Dendritic cell treated with granulocyte-macrophage colony-stimulating factor and Interleukin-4, amounts not matched to agents 40 ng/mL and 50 ng/mL, for 4 days (primary cell): ENCODE data around the gene METTL9.
"Not testable (repeated sequence)": the region's sequence is repeated elsewhere in the genome, so short reads cannot be mapped to it uniquely, and the experiment has no call there.

Source experiments
- H3K27ac Mint-ChIP-seq: one replicate; pipeline ENCODE4 v1.8.0; 2022; ENCODE audit warnings: mild to moderate bottlenecking, mixed read lengths
- H3K27me3 Mint-ChIP-seq: one replicate; pipeline ENCODE4 v1.8.0; 2022; ENCODE audit warnings: mild to moderate bottlenecking, mixed read lengths
- H3K36me3 Mint-ChIP-seq: one replicate; pipeline ENCODE4 v1.8.0; 2022; ENCODE audit warnings: low read depth, mixed read lengths
- H3K4me1 Mint-ChIP-seq: one replicate; pipeline ENCODE4 v1.8.0; 2022; ENCODE audit warnings: low read depth, mixed read lengths
- H3K4me3 Mint-ChIP-seq: one replicate; pipeline ENCODE4 v1.8.0; 2022; ENCODE audit warnings: mild to moderate bottlenecking, moderate library complexity, mixed read lengths
- H3K9me3 Mint-ChIP-seq: one replicate; pipeline ENCODE4 v1.8.0; 2022; ENCODE audit warnings: mixed read lengths
- intact Hi-C: fragments of 100-400 bp; cut with micrococcal nuclease; formaldehyde crosslinking; loops from one replicate; pipeline ENCODE4 v1.15.0; 2022

Gene METTL9

DNA sequence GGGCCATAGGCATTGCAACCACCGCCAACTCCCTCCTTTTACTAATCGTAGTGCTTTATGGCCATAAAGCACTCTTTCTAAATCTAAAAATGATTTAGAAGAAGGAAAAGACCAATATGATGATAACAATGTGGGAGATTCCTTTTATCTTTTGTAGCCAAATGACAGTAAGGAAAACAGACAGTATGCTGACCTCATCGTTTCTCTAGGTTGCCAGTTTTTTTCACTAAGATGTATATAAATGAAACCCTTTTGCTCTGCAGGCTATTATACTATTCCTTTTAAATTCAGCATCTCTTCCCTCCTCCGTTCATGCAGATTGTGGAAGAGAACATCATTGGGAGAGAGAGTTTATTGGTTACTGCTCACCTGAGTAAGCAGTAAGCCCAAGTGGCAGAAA is 89.7 kb downstream of the METTL9 start:
- H3K4me1 Mint-ChIP-seq: no peaks in the 10 kb centered on the region
- H3K27ac Mint-ChIP-seq: no peak overlapping the region
- intact Hi-C loops: no loop called here
- H3K27me3 Mint-ChIP-seq: peaks cover 17% of the 10 kb centered on the region
- H3K4me3 Mint-ChIP-seq: no peak overlapping the region
- no peaks in the 10 kb centered on the region for H3K36me3 Mint-ChIP-seq
- no peaks in the 10 kb centered on the region for H3K9me3 Mint-ChIP-seq

DNA sequence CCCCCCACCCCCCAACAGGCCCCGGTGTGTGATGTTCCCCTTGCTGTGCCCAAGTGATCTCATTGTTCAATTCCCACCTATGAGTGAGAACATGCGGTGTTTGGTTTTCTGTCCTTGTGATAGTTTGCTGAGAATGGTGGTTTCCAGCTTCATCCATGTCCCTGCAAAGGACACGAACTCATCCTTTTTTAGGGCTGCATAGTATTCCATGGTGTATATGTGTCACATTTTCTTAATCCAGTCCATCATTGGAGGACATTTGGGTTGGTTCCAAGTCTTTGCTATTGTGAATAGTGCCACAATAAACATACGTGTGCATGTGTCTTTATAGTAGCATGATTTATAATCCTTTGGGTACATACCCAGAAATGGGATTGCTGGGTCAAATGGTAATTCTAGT is 91.6 kb downstream of the METTL9 start:
- H3K4me1 Mint-ChIP-seq, intact Hi-C loops, H3K9me3 Mint-ChIP-seq, H3K36me3 Mint-ChIP-seq, H3K4me3 Mint-ChIP-seq, H3K27ac Mint-ChIP-seq: not testable (repeated sequence)
- H3K27me3 Mint-ChIP-seq: peaks cover 17% of the 10 kb centered on the region

DNA sequence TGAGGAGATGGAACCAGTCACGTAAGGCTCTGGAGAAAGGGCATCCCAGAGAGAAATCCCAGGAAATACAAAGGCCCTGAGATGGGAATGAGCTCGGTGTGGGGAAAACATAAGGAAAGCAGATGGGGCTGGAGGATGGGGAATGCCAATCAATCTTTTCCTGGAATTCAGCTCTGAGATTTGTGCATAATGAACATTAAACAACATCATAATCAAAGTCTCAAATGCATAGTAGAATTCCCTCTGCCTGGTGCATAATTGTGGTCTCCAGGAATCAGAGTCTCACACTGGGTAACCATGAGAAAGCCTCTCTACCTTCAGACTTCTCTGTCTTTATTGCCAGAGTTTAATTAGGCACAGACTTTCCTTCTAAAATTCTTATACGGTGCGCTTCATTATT is 95.2 kb downstream of the METTL9 start:
- Mint-ChIP-seq H3K4me3 (no peak overlapping the region), H3K36me3 (no peaks in the 10 kb centered on the region), H3K9me3 (no peaks in the 10 kb centered on the region), H3K27me3 (peaks cover 4% of the 10 kb centered on the region), H3K4me1 (peaks cover 5% of the 10 kb centered on the region), H3K27ac (no peak overlapping the region)
- intact Hi-C loops: no loop called here

DNA sequence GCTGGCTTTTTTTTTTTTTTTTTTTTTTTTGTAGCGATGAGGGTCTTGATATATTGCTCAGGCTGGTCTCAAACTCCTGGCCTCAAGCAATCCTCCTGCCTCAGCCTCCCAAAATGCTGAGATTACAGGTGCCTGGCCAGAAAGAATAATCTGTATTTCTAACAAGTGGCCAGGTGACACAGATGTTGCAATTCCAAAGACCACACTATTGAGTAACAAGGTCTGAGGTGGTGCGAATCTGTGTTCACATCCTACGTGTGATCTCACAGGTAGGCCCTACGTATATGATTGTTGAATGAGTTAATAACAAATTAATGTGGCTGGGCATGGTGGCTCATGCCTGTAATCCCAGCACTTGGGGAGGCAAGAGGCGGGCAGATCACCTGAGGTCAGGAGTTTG is 97.7 kb downstream of the METTL9 start:
- Mint-ChIP-seq H3K36me3 (no peaks in the 10 kb centered on the region), H3K9me3 (no peaks in the 10 kb centered on the region), H3K4me1 (peaks cover 5% of the 10 kb centered on the region), H3K27ac (no peak overlapping the region), H3K27me3 (peaks cover 3% of the 10 kb centered on the region), H3K4me3 (no peak overlapping the region)
- intact Hi-C loops: no loop called here

DNA sequence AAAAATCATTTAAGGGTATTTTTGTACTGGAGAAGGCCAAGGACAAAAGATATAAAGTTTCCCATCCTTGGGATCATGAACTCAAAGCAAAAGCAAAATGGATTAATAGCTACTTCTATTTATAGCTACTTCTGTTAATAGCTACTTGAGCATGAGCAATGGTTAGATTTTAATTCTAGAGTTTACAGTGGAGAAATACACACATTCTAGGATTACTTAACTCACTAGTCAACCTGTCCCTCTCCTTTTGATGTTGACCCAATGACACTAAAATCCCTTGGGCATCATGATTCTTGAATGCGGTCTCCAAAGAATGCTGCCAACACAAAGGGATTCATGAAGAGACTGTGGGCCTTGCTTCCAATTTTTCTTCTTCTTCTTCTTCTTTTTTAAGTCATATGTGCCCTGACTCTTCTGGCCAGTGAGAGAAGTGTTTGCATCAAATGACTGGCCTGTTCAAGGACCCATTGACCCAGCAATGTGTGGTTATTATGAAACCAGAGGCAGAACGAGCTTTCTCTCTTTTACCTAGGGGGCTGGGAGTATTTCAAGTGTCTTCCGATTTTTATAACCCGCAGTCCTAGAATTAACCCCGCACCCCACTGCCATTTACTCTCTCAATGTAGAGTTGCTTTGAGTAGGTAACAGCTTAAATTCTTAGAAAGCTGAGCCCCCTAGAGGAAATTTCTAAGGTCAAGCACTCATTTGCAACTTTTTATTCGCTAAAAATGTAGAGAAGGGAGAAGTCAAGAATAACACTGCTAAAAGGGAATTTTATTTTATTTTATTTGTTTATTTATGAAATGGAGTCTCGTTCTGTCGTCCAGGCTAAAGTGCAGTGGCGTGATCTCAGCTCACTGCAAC is 99.0 kb downstream of the METTL9 start:
- Mint-ChIP-seq H3K4me1 (peaks cover 10% of the 10 kb centered on the region), H3K9me3 (no peaks in the 10 kb centered on the region), H3K4me3 (no peak overlapping the region), H3K27ac (no peak overlapping the region), H3K36me3 (no peaks in the 10 kb centered on the region), H3K27me3 (no peaks in the 10 kb centered on the region)
- intact Hi-C loops: no loop called here

DNA sequence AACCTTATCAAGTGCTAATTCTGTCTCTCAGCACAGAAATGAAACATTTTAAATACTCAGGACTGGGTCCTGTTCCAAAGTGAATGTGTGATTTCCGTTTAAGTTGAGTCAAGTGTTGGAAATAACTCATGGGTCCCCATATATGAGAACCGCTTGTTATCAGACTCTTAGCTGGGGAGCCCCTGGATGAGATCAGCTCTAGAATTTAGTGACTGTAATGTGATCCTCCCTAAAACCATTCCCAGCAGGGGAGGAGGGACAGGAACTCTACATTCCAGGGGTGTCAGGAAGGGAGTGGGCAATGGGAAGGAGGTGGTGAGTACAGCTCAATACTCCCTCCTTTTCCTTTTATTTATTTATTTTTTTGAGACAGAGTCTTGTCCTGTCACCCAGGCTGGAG is 101.9 kb downstream of the METTL9 start:
- Mint-ChIP-seq H3K4me1 (peaks cover 19% of the 10 kb centered on the region), H3K9me3 (no peaks in the 10 kb centered on the region), H3K27me3 (no peaks in the 10 kb centered on the region), H3K4me3 (no peak overlapping the region), H3K27ac (no peak overlapping the region), H3K36me3 (no peaks in the 10 kb centered on the region)
- intact Hi-C loops: no loop called here

DNA sequence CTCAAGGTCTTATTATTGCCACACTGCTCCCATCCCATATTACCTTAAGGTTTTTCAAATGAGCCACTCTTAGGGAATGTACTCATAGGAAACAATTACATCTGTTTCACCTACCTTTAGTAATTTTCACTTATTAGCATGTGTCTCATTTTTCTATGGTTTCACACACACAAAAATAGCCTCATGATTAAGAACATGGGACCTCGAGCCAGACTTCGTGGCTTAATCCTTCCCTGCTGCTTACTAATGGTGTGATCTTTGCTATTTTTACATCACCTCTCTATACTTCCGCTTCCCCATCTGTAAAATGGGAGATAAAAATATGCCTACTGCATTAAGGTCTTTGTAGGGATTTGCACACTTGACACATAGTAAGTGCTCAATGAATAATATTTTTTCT is 102.9 kb downstream of the METTL9 start:
- H3K27me3 Mint-ChIP-seq: no peaks in the 10 kb centered on the region
- H3K4me1 Mint-ChIP-seq: peaks cover 19% of the 10 kb centered on the region
- no peak overlapping the region for H3K4me3 Mint-ChIP-seq
- H3K9me3 Mint-ChIP-seq: no peaks in the 10 kb centered on the region
- no peaks in the 10 kb centered on the region for H3K36me3 Mint-ChIP-seq
- H3K27ac Mint-ChIP-seq: no peak overlapping the region
- intact Hi-C loops: no loop called here

DNA sequence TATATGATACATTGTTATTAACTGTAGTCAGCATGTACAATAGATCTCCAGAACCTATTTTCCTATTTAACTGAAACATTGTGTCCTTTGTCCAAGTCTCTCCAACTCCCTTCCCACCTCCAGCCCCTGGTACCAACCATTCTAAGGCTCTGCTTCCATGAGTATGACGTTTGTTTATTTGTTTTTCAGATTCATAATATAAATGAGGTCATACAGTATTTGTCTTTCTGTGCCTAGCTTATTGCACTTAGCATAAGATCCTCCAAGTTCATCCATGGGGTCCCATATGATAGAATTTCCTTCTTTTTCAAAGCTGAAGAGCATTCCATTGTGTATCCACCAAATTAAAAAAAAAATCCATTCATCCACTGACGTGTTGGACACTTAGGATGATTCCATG is 103.8 kb downstream of the METTL9 start:
- intact Hi-C loops: no loop called here
- Mint-ChIP-seq H3K4me3 (no peak overlapping the region), H3K27ac (no peak overlapping the region), H3K27me3 (no peaks in the 10 kb centered on the region), H3K4me1 (peaks cover 19% of the 10 kb centered on the region), H3K9me3 (no peaks in the 10 kb centered on the region), H3K36me3 (no peaks in the 10 kb centered on the region)

DNA sequence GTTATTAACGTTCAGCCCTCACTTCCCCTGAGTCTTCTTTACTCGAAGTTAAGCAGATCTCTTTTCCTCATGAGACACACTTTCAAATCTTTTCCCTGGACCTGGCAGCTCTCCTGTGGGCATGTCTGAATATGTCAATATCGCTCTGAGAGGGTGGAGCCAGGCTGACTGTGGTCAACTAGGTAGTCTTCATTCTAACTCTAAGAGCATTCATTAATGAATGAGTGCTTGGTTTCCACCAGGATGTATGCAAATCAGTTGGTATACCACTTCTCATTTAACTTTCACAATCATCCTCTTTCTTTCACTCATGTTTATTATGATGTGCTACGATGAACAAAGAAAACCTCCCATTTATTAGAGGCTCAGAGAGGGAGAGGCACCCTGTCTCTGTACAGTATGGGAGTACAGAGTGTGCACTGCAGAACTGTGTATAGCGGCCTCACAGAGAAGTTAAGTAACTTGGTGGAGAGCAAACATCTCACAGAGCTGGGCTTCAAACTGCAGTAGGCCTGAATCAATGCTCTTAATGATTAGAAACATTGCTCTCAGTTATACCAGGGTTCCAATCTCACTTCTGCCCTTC is 104.3 kb downstream of the METTL9 start:
- intact Hi-C loops: no loop called here
- H3K9me3 Mint-ChIP-seq: no peaks in the 10 kb centered on the region
- H3K27me3 Mint-ChIP-seq: no peaks in the 10 kb centered on the region
- no peak overlapping the region for H3K4me3 Mint-ChIP-seq
- no peak overlapping the region for H3K27ac Mint-ChIP-seq
- peaks cover 14% of the 10 kb centered on the region for H3K4me1 Mint-ChIP-seq
- H3K36me3 Mint-ChIP-seq: no peaks in the 10 kb centered on the region

DNA sequence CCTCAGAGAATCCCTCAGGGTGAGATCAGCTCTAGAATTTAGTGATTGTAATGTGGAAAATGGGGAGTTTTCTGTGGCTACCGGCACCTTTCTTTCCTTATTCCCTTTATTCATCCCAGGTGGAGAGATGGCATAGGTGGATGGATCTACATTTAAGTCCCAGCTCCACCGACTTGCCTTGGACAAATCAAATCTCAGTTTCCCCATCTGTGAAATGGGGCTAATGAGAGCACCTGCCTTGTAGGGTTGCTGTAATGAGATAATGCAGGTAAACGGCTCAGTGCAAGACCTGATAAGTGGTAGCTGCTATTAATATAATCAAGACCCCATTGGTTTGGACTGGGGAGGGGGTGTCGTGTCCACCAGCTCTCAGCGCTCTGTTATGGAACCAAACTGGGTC is 104.9 kb downstream of the METTL9 start:
- Mint-ChIP-seq H3K9me3 (no peaks in the 10 kb centered on the region), H3K27ac (no peak overlapping the region), H3K36me3 (no peaks in the 10 kb centered on the region), H3K4me3 (no peak overlapping the region), H3K4me1 (peaks cover 14% of the 10 kb centered on the region), H3K27me3 (no peaks in the 10 kb centered on the region)
- intact Hi-C loops: no loop called here

DNA sequence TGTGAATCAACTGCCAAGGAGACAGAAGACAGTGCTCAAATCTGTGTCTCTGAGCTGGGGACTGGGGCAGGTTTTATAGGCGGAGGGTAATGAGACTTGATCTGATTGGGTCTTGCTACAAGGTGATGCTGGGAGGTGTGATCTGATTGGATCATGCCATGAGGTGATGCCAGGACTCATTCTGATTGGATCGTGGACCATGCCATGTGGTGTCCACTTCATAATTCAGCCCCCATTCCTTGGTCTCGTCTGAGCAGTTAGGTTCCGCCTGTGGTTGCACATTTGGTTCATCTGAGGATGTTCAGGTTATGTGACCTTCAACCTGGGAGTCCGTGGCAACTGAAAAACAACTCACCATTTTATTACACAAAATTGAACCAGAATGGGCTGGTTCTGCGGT is 105.4 kb downstream of the METTL9 start:
- Mint-ChIP-seq H3K4me3 (no peak overlapping the region), H3K36me3 (no peaks in the 10 kb centered on the region), H3K27me3 (no peaks in the 10 kb centered on the region), H3K27ac (no peak overlapping the region), H3K9me3 (no peaks in the 10 kb centered on the region), H3K4me1 (peaks cover 14% of the 10 kb centered on the region)
- intact Hi-C loops: no loop called here
